LHCN-M2 (cell line): ENCODE data around the gene MYRF. TPM values are rescaled to one million over a fixed set of nuclear protein-coding genes. Genes with fewer than 3 reads are reported as not detected.

Experiments
- total RNA-seq: library from RNA; depleted of rRNA; stranded (reverse); fragments of >200 nt; gene quantifications from 2 replicates; pipeline ENCODE4 v1.2.3, GENCODE V29; 2014; rRNA removed

The MYRF gene
- total RNA-seq, 1 experiment from 2014 or later, result 0.17 TPM

Other genes with a start within 250 kb of the MYRF start
- not detected in 2 replicates for gene LRRC10B, start 243.9 kb upstream of the MYRF start, total RNA-seq
- 1.6 and 2.0 TPM in 2 replicates for gene SYT7, start 171.6 kb upstream of the MYRF start, total RNA-seq
- gene DAGLA, start 72.2 kb upstream of the MYRF start, total RNA-seq, result 3.8 and 4.0 TPM in 2 replicates
- gene TMEM258, start 40.0 kb downstream of the MYRF start, total RNA-seq, result 46.0 and 58.6 TPM in 2 replicates
- 121 and 129 TPM in 2 replicates for gene FEN1, start 40.3 kb downstream of the MYRF start, total RNA-seq
- 65.0 and 83.9 TPM in 2 replicates for gene FADS1, start 64.4 kb downstream of the MYRF start, total RNA-seq
- 37.1 and 45.5 TPM in 2 replicates for gene FADS2, start 75.7 kb downstream of the MYRF start, total RNA-seq
- 293 and 313 TPM in 2 replicates for gene FADS3, start 138.9 kb downstream of the MYRF start, total RNA-seq
- gene RAB3IL1, start 164.9 kb downstream of the MYRF start, total RNA-seq, result 2.4 and 4.8 TPM in 2 replicates
- 3.5 and 7.1 TPM in 2 replicates for gene BEST1, start 197.7 kb downstream of the MYRF start, total RNA-seq
- 718 and 1,060 TPM in 2 replicates for gene FTH1, start 215.0 kb downstream of the MYRF start, total RNA-seq